ENCODE results near the gene RNF150. TPM values are rescaled to one million over a fixed set of nuclear protein-coding genes. Genes with fewer than 3 reads are reported as not detected.

RNF150 gene
- total and polyA plus RNA-seq, 12 donors: 4.9 to 88.6 (median 61.3) TPM

GRCh38 chr4:140837736-140838135 lies 295.5 kb downstream of the RNF150 start:
- DNase-seq: no peak
- no peak overlapping the region for H3K27ac ChIP-seq
- H3K4me3 ChIP-seq: no peak overlapping the region
- intact Hi-C loops (cut with DNase I): no loop called here
- TF ChIP-seq POLR2A (IDR thresholded peaks at IDR 0.05): no peak
- TF ChIP-seq CTCF (IDR thresholded peaks at IDR 0.05): no peak
- H3K9me3 ChIP-seq (replicated peaks in 1 of 3): no peaks in the 10 kb centered on the region
- no peaks in the 10 kb centered on the region for H3K36me3 ChIP-seq (replicated peaks in 1 of 2)
- no peaks in the 10 kb centered on the region for H3K27me3 ChIP-seq
- H3K4me1 ChIP-seq (replicated peaks in 1 of 2): no peaks in the 10 kb centered on the region

- intact Hi-C loops (cut with DNase I): no loop called here
Observed at GRCh38 chr4:140834839-140835495, 298.3 kb downstream of the RNF150 start.

GRCh38 chr4:140833280-140833679 lies 300.0 kb downstream of the RNF150 start:
- TF ChIP-seq POLR2A (IDR thresholded peaks at IDR 0.05): no peak
- TF ChIP-seq CTCF (IDR thresholded peaks at IDR 0.05): no peak
- 81 to 88% (median 87%) methylated on average over 4 of the region's 4 CpGs for WGBS, 4 donors
- Histone ChIP-seq H3K4me1 (replicated peaks in 1 of 2) (no peaks in the 10 kb centered on the region), H3K9me3 (replicated peaks in 1 of 3) (no peaks in the 10 kb centered on the region), H3K27me3 (no peaks in the 10 kb centered on the region), H3K4me3 (no peak overlapping the region), H3K27ac (no peak overlapping the region), H3K36me3 (replicated peaks in 1 of 2) (no peaks in the 10 kb centered on the region)
- no peak for DNase-seq
- intact Hi-C loops (cut with DNase I): no loop called here

More at GRCh38 chr4:140834839-140835495, 298.3 kb downstream of the RNF150 start:
- no peak for TF ChIP-seq CTCF (IDR thresholded peaks at IDR 0.05)
- TF ChIP-seq POLR2A (IDR thresholded peaks at IDR 0.05): no peak
- Histone ChIP-seq H3K36me3 (replicated peaks in 1 of 2) (no peaks in the 10 kb centered on the region), H3K4me3 (no peak overlapping the region), H3K27ac (no peak overlapping the region), H3K9me3 (replicated peaks in 1 of 3) (no peaks in the 10 kb centered on the region), H3K4me1 (replicated peaks in 1 of 2) (no peaks in the 10 kb centered on the region), H3K27me3 (no peaks in the 10 kb centered on the region)
- 57 to 65% (median 63%) methylated on average over 7 of the region's 7 CpGs for WGBS, 4 donors
- DNase-seq: no peak

DNA sequence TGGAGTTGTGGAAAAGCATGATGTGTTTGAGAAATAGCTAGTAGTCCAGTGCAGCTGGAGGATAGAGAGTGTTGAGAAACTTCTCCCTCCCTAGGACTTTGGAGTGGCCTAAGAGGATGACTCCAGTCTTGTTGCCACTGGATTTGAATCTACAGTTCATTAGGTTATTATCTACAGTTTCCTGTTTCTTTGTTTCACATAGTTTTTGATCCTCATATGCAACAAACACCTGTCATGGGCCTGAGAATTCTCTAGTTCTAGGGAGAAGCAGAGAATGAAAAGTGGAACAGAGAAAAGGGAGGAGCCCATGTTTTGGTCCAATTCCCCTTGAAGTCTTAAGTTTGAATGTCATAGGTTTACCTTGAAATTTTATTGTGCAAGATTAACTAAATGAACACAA lies 303.4 kb downstream of the RNF150 start:
- Histone ChIP-seq H3K27me3 (no peaks in the 10 kb centered on the region), H3K4me1 (replicated peaks in 1 of 2) (no peaks in the 10 kb centered on the region), H3K27ac (no peak overlapping the region), H3K4me3 (no peak overlapping the region), H3K9me3 (replicated peaks in 1 of 3) (no peaks in the 10 kb centered on the region), H3K36me3 (replicated peaks in 1 of 2) (no peaks in the 10 kb centered on the region)
- no peak for TF ChIP-seq CTCF (IDR thresholded peaks at IDR 0.05)
- no peak for TF ChIP-seq POLR2A (IDR thresholded peaks at IDR 0.05)
- no peak for DNase-seq
- intact Hi-C loops (cut with DNase I): no loop called here

All from adrenal gland (tissue), 12 donors.